ENCODE results near the gene LIPN. TPM values are rescaled to one million over a fixed set of nuclear protein-coding genes. Genes with fewer than 3 reads are reported as not detected.

Gene LIPN
- total and polyA plus RNA-seq, 12 donors: 0.06 to 0.53 (median 0.46) TPM; not detected in 9

- DNase-seq: no peak
- H3K9me3 ChIP-seq: no peaks in the 10 kb centered on the region
- intact Hi-C loops (cut with DNase I): loop anchor here in 1 of 10 donors (10.0 kb wide), 1 partner anchor 103 kb away; no protein-coding TSS in a partner anchor
- no peak overlapping the region for H3K4me3 ChIP-seq
- H3K36me3 ChIP-seq: no peaks in the 10 kb centered on the region
- peaks cover 0 to 10% (median 0%) of the 10 kb centered on the region in 9 donors for H3K4me1 ChIP-seq
- TF ChIP-seq CTCF (IDR thresholded peaks at IDR 0.05): no peak
- H3K27ac ChIP-seq: no peak overlapping the region
- WGBS, 2 donors: 67 to 69% methylated on average over 5 of the region's 5 CpGs
- ATAC-seq: no peak
- H3K27me3 ChIP-seq: peaks cover 0 to 4% (median 0%) of the 10 kb centered on the region in 7 donors
Observed at GRCh38 chr10:88787463-88787862, 27.6 kb downstream of the LIPN start.

- no peak for TF ChIP-seq CTCF (IDR thresholded peaks at IDR 0.05)
- ATAC-seq (no peak), DNase-seq (no peak)
- intact Hi-C loops (cut with DNase I): loop anchor here in 1 of 10 donors (10.0 kb wide), 1 partner anchor 104 kb away; no protein-coding TSS in a partner anchor
- Histone ChIP-seq H3K27ac (no peak overlapping the region), H3K27me3 (peaks cover 0 to 4% (median 0%) of the 10 kb centered on the region in 7 donors), H3K4me1 (peaks cover 0 to 17% (median 0%) of the 10 kb centered on the region in 9 donors), H3K9me3 (no peaks in the 10 kb centered on the region), H3K36me3 (no peaks in the 10 kb centered on the region), H3K4me3 (no peak overlapping the region)
Observed at GRCh38 chr10:88788924-88789323, 29.1 kb downstream of the LIPN start.

- no peak overlapping the region for H3K4me3 ChIP-seq
- peak in 7 of 9 donors; percentile 32 to 52 (median 45) for TF ChIP-seq CTCF (IDR thresholded peaks at IDR 0.05)
- H3K36me3 ChIP-seq: no peaks in the 10 kb centered on the region
- DNase-seq (no peak), ATAC-seq (no peak)
- peaks cover 0 to 8% (median 0%) of the 10 kb centered on the region in 7 donors for H3K27me3 ChIP-seq
- WGBS, 2 donors: 42 to 57% methylated on average over 2 of the region's 2 CpGs
- intact Hi-C loops (cut with DNase I): loop anchor here in 6 of 10 donors (10.0 kb wide), 4 partner anchors 97 to 227 kb away; partner anchors contain the start of genes LIPJ (in 1 of the 6) and RNLS (in 1 of the 6)
- peak overlapping the region in 1 of 10 donors; percentile 57 for H3K27ac ChIP-seq
- H3K4me1 ChIP-seq: peaks cover 0 to 25% (median 0%) of the 10 kb centered on the region in 9 donors
- no peaks in the 10 kb centered on the region for H3K9me3 ChIP-seq
Observed at GRCh38 chr10:88791924-88792323, 32.1 kb downstream of the LIPN start.

- TF ChIP-seq CTCF (IDR thresholded peaks at IDR 0.05): no peak
- Histone ChIP-seq H3K27me3 (peaks cover 0 to 8% (median 0%) of the 10 kb centered on the region in 7 donors), H3K9me3 (no peaks in the 10 kb centered on the region), H3K27ac (peak overlapping the region in 1 of 10 donors; percentile 57), H3K4me3 (no peak overlapping the region), H3K4me1 (peaks cover 0 to 25% (median 0%) of the 10 kb centered on the region in 9 donors), H3K36me3 (no peaks in the 10 kb centered on the region)
- intact Hi-C loops (cut with DNase I): loop anchor here in 6 of 10 donors (10.0 kb wide), 4 partner anchors 98 to 228 kb away; partner anchors contain the start of genes LIPJ (in 1 of the 6) and RNLS (in 1 of the 6)
- DNase-seq (peak; percentile 9 to 26), ATAC-seq (peak in 5 of 8 donors; percentile 21 to 67 (median 60))
- WGBS, 2 donors: 83 to 86% methylated on average over 4 of the region's 4 CpGs
Observed at GRCh38 chr10:88792661-88793060, 32.8 kb downstream of the LIPN start.
